Ishikawa (cell line): Measurements from ENCODE around the gene METTL9.

Experiments
- CEBPB ChIP-seq: IDR thresholded peaks from 2 replicates; pipeline ENCODE4 v1.6.1; 2012
- CREB1 ChIP-seq: IDR thresholded peaks from 2 replicates; pipeline ENCODE4 v1.6.1; 2012; ENCODE audit warnings: low read depth
- EGR1 ChIP-seq: IDR thresholded peaks from 2 replicates; pipeline ENCODE4 v1.6.1; 2012
- EP300 ChIP-seq: IDR thresholded peaks from 2 replicates; pipeline ENCODE4 v1.6.1; 2012; ENCODE audit warnings: borderline replicate concordance
- FOXM1 ChIP-seq: IDR thresholded peaks from 2 replicates; pipeline ENCODE4 v1.6.1; 2012; ENCODE audit warnings: low read depth, borderline replicate concordance
- NFIC ChIP-seq: IDR thresholded peaks from 2 replicates; pipeline ENCODE4 v1.6.1; 2012
- RAD21 ChIP-seq: IDR thresholded peaks from 2 replicates; pipeline ENCODE4 v1.6.1; 2012; ENCODE audit warnings: low read depth
- TAF1 ChIP-seq: IDR thresholded peaks from 2 replicates; pipeline ENCODE4 v1.6.1; 2012; ENCODE audit warnings: low read depth, mild to moderate bottlenecking
- TCF12 ChIP-seq: IDR thresholded peaks from 2 replicates; pipeline ENCODE4 v1.6.1; 2012; ENCODE audit warnings: low read depth
- TEAD4 ChIP-seq: IDR thresholded peaks from 2 replicates; pipeline ENCODE4 v1.6.1; 2012
- USF1 ChIP-seq: IDR thresholded peaks from 2 replicates; pipeline ENCODE4 v1.6.1; 2012
- YY1 ChIP-seq: IDR thresholded peaks from 2 replicates; pipeline ENCODE4 v1.6.1; 2012; ENCODE audit warnings: low read depth
- ZBTB7A ChIP-seq: IDR thresholded peaks from 2 replicates; pipeline ENCODE4 v1.6.1; 2012; ENCODE audit warnings: low read depth
- TF ChIP-seq, protein P1 (sequence below): IDR thresholded peaks from 2 replicates; pipeline ENCODE4 v1.6.1; 2012; ENCODE audit warnings: low read depth, mild to moderate bottlenecking
- TF ChIP-seq, protein P2 (sequence below): IDR thresholded peaks from 2 replicates; pipeline ENCODE4 v1.6.1; 2012

The METTL9 gene

DNA sequence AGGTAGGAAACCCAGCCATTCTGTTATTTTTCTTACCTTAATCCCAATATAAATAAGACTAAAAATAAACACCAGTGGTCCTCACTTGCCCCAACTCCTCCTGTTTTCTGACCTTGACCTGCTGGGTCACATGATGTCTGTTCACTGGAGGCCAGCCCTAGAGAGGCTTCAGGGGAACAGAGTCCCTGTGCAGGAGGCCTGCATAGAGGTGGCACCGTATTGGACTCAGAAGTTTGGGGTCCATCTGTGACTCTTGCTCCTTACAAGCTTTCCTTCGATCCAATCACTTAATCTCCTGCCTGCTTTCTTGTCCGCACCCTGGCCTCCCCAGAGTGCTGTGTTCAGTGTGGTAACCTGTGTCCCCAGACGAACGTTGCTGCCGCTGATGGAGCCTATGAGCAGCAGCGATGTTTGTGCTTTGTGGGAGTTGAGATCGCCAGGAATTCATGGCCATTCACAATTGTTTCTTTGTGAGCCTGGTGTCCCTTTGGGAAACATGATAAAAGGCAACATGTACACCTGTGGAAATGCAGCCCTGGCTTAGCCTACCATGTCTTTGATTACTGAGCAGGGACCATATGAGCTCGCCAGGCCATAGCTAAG, 48.3 kb downstream of the METTL9 start:
- TF ChIP-seq ZBTB7A = no peak
- TF ChIP-seq YY1 = no peak
- TF ChIP-seq EGR1 = no peak
- no peak for TF ChIP-seq USF1
- TF ChIP-seq TEAD4 = no peak
- no peak for TF ChIP-seq CEBPB
- no peak for TF ChIP-seq TCF12
- TF ChIP-seq CREB1 = no peak
- TF ChIP-seq, protein P1, sequence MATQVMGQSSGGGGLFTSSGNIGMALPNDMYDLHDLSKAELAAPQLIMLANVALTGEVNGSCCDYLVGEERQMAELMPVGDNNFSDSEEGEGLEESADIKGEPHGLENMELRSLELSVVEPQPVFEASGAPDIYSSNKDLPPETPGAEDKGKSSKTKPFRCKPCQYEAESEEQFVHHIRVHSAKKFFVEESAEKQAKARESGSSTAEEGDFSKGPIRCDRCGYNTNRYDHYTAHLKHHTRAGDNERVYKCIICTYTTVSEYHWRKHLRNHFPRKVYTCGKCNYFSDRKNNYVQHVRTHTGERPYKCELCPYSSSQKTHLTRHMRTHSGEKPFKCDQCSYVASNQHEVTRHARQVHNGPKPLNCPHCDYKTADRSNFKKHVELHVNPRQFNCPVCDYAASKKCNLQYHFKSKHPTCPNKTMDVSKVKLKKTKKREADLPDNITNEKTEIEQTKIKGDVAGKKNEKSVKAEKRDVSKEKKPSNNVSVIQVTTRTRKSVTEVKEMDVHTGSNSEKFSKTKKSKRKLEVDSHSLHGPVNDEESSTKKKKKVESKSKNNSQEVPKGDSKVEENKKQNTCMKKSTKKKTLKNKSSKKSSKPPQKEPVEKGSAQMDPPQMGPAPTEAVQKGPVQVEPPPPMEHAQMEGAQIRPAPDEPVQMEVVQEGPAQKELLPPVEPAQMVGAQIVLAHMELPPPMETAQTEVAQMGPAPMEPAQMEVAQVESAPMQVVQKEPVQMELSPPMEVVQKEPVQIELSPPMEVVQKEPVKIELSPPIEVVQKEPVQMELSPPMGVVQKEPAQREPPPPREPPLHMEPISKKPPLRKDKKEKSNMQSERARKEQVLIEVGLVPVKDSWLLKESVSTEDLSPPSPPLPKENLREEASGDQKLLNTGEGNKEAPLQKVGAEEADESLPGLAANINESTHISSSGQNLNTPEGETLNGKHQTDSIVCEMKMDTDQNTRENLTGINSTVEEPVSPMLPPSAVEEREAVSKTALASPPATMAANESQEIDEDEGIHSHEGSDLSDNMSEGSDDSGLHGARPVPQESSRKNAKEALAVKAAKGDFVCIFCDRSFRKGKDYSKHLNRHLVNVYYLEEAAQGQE = no peak
- TF ChIP-seq, protein P2, sequence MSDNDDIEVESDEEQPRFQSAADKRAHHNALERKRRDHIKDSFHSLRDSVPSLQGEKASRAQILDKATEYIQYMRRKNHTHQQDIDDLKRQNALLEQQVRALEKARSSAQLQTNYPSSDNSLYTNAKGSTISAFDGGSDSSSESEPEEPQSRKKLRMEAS = no peak
- TF ChIP-seq TAF1 = no peak
- no peak for TF ChIP-seq FOXM1
- no peak for TF ChIP-seq NFIC
- no peak for TF ChIP-seq EP300
- no peak for TF ChIP-seq RAD21

GRCh38 chr16:21650521-21650920, 51.1 kb downstream of the METTL9 start:
- TF ChIP-seq EP300 = no peak

- no peak for TF ChIP-seq YY1
- TF ChIP-seq, protein P2 = no peak
- TF ChIP-seq CREB1 = no peak
- no peak for TF ChIP-seq CEBPB
- no peak for TF ChIP-seq EGR1
- TF ChIP-seq RAD21 = no peak
Observed at GRCh38 chr16:21651515-21651914, 52.1 kb downstream of the METTL9 start.

GRCh38 chr16:21652453-21652852, 53.1 kb downstream of the METTL9 start, which contains the start of gene IGSF6:
Gene IGSF6 (minus strand): TSS chr16:21652608. CDS start chr16:21652598, 10 bp downstream.
- no peak for TF ChIP-seq NFIC
- no peak for TF ChIP-seq TCF12
- TF ChIP-seq FOXM1 = no peak
- TF ChIP-seq ZBTB7A = no peak
- TF ChIP-seq EP300 = no peak
- TF ChIP-seq, protein P2 = no peak
- TF ChIP-seq CEBPB = no peak
- TF ChIP-seq, protein P1 = no peak
- TF ChIP-seq TEAD4 = no peak
- TF ChIP-seq YY1 = no peak
- TF ChIP-seq TAF1 = no peak
- TF ChIP-seq CREB1 = no peak
- TF ChIP-seq EGR1 = no peak
- no peak for TF ChIP-seq RAD21
- no peak for TF ChIP-seq USF1

DNA sequence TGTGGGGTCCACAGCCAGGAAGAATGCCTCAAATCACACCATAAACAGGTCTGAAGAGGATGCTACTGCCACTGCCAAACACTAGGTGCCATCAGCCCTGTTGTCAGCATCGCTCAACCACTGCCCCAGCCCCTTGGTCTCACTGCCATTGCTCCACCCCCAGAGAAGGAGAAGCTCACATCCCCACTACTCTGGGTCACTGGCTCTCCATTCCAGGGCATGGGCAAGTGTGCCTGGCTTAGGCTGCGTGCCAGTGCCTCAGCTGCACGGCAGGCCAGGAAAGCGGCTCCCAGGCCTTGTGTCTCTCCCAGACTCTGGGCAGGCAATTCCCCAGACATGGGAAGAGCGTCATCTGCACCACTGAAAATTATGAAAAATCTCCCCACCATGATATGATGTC, 54.2 kb downstream of the METTL9 start:
- TF ChIP-seq CEBPB = no peak

DNA sequence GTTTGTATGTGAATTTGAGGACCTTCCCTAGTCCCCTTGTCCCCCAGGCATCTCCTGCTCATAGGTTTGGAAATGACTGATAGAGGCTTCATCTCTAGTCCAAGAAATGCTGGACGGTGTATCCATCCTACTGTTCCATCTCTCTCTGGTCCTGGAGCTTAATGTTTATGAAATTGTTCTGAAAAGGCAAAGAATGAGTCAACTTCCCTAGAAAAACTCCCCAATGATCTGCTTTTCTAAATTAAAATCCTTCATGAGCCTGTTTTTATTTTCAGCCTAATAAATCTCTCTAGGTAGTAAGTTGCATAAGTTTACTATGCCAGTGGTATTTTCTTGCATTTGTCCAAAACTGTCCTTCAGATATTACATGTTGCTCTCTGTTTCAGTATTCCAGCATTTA, 55.1 kb downstream of the METTL9 start:
- TF ChIP-seq, protein P1 = no peak
- no peak for TF ChIP-seq TCF12
- TF ChIP-seq FOXM1 = no peak
- TF ChIP-seq NFIC = no peak
- no peak for TF ChIP-seq USF1
